ENCODE measurements around the gene QPRT. TPM values are rescaled to one million over a fixed set of nuclear protein-coding genes. Genes with fewer than 3 reads are reported as not detected.
A peak's percentile ranks its signal among the peaks of the same experiment; 100 is the strongest.

QPRT gene
- total RNA-seq, 1 donor from 2014 or later = 20.7 TPM

- Mint-ChIP-seq H3K9me3 (ENCODE audit: low read depth) (no peaks in the 10 kb centered on the region), H3K27ac (ENCODE audit: unreplicated experiment) (no peak overlapping the region)
- DNase-seq (ENCODE audit: low spot score) = no peak
Observed at GRCh38 chr16:29698484-29699323, 19.7 kb downstream of the QPRT start.

GRCh38 chr16:29699324-29700219 lies 20.6 kb downstream of the QPRT start:
- H3K4me1 Mint-ChIP-seq (ENCODE audit: low read depth) = peaks cover 4% of the 10 kb centered on the region
- H3K27me3 Mint-ChIP-seq (ENCODE audit: low read depth) = no peaks in the 10 kb centered on the region
- H3K27ac Mint-ChIP-seq (ENCODE audit: unreplicated experiment) = no peak overlapping the region
- H3K36me3 Mint-ChIP-seq (ENCODE audit: low read depth) = peaks cover 1% of the 10 kb centered on the region
- H3K9me3 Mint-ChIP-seq (ENCODE audit: low read depth) = no peaks in the 10 kb centered on the region
- DNase-seq (ENCODE audit: low spot score) = peak; percentile 44
- H3K4me3 Mint-ChIP-seq (ENCODE audit: unreplicated experiment) = no peak overlapping the region
- no peak for TF ChIP-seq CTCF (IDR thresholded peaks at IDR 0.05)

More at GRCh38 chr16:29698484-29699323, 19.7 kb downstream of the QPRT start:
- no peak for TF ChIP-seq CTCF (IDR thresholded peaks at IDR 0.05)
- Mint-ChIP-seq H3K36me3 (ENCODE audit: low read depth) (peaks cover 1% of the 10 kb centered on the region), H3K4me1 (ENCODE audit: low read depth) (peaks cover 4% of the 10 kb centered on the region), H3K27me3 (ENCODE audit: low read depth) (no peaks in the 10 kb centered on the region), H3K4me3 (ENCODE audit: unreplicated experiment) (no peak overlapping the region)

- Mint-ChIP-seq H3K27me3 (ENCODE audit: low read depth) (no peaks in the 10 kb centered on the region), H3K36me3 (ENCODE audit: low read depth) (peaks cover 1% of the 10 kb centered on the region), H3K27ac (ENCODE audit: unreplicated experiment) (no peak overlapping the region), H3K4me3 (ENCODE audit: unreplicated experiment) (no peak overlapping the region), H3K9me3 (ENCODE audit: low read depth) (no peaks in the 10 kb centered on the region), H3K4me1 (ENCODE audit: low read depth) (peaks cover 4% of the 10 kb centered on the region)
- DNase-seq (ENCODE audit: low spot score) = peak; percentile 47
- peak; percentile 89 for TF ChIP-seq CTCF (IDR thresholded peaks at IDR 0.05)
Observed at GRCh38 chr16:29700253-29700987, 21.4 kb downstream of the QPRT start.

GRCh38 chr16:29701214-29701555 lies 22.2 kb downstream of the QPRT start:
- DNase-seq (ENCODE audit: low spot score) = peak; percentile 27
- H3K36me3 Mint-ChIP-seq (ENCODE audit: low read depth) = peaks cover 1% of the 10 kb centered on the region
- TF ChIP-seq CTCF (IDR thresholded peaks at IDR 0.05) = no peak
- no peaks in the 10 kb centered on the region for H3K9me3 Mint-ChIP-seq (ENCODE audit: low read depth)
- H3K27me3 Mint-ChIP-seq (ENCODE audit: low read depth) = no peaks in the 10 kb centered on the region
- H3K4me3 Mint-ChIP-seq (ENCODE audit: unreplicated experiment) = no peak overlapping the region
- H3K4me1 Mint-ChIP-seq (ENCODE audit: low read depth) = peaks cover 4% of the 10 kb centered on the region
- no peak overlapping the region for H3K27ac Mint-ChIP-seq (ENCODE audit: unreplicated experiment)

GRCh38 chr16:29702269-29702668 lies 23.3 kb downstream of the QPRT start:
- TF ChIP-seq CTCF (IDR thresholded peaks at IDR 0.05) = no peak
- no peak for DNase-seq (ENCODE audit: low spot score)
- Mint-ChIP-seq H3K27me3 (ENCODE audit: low read depth) (no peaks in the 10 kb centered on the region), H3K9me3 (ENCODE audit: low read depth) (no peaks in the 10 kb centered on the region), H3K4me3 (ENCODE audit: unreplicated experiment) (no peak overlapping the region), H3K36me3 (ENCODE audit: low read depth) (peaks cover 1% of the 10 kb centered on the region), H3K4me1 (ENCODE audit: low read depth) (peaks cover 4% of the 10 kb centered on the region), H3K27ac (ENCODE audit: unreplicated experiment) (no peak overlapping the region)
